ENCODE results near the gene INSRR.

GRCh38 chr1:156901590-156901900 is 42.6 kb upstream of the INSRR start:
- TF ChIP-seq, protein P1, sequence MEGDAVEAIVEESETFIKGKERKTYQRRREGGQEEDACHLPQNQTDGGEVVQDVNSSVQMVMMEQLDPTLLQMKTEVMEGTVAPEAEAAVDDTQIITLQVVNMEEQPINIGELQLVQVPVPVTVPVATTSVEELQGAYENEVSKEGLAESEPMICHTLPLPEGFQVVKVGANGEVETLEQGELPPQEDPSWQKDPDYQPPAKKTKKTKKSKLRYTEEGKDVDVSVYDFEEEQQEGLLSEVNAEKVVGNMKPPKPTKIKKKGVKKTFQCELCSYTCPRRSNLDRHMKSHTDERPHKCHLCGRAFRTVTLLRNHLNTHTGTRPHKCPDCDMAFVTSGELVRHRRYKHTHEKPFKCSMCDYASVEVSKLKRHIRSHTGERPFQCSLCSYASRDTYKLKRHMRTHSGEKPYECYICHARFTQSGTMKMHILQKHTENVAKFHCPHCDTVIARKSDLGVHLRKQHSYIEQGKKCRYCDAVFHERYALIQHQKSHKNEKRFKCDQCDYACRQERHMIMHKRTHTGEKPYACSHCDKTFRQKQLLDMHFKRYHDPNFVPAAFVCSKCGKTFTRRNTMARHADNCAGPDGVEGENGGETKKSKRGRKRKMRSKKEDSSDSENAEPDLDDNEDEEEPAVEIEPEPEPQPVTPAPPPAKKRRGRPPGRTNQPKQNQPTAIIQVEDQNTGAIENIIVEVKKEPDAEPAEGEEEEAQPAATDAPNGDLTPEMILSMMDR (IDR thresholded peaks at IDR 0.05; ENCODE audit: borderline replicate concordance, extremely low read depth, low read length, poor library complexity, severe bottlenecking): no peak
- no peak for TF ChIP-seq EZH2 (IDR thresholded peaks at IDR 0.05; ENCODE audit: borderline replicate concordance, low read depth, low read length, severe bottlenecking)

Data from DND-41 (cell line).